GM12892 (cell line): ENCODE measurements around the gene SH2D7.

Experiments used
- DNase-seq: peaks from one replicate; pipeline ENCODE4 v3.0.0; 2011; ENCODE audit not compliant: insufficient read length
- FAIRE-seq: peaks from 2 replicates; lab custom pipeline; 2011; peaks lifted over from hg19 to GRCh38; lab: Jason Lieb, UNC
- POLR2A ChIP-seq: IDR thresholded peaks from 2 replicates; pipeline ENCODE4 v1.6.1; 2011; ENCODE audit warnings: low read depth, low read length, control low read depth
- POLR2AphosphoS5 ChIP-seq: IDR thresholded peaks from 2 replicates; pipeline ENCODE4 v1.6.1; 2011; ENCODE audit warnings: low read depth, low read length, control low read depth
- TAF1 ChIP-seq: IDR thresholded peaks from 2 replicates; pipeline ENCODE4 v1.6.1; 2011; ENCODE audit warnings: low read depth, mild to moderate bottlenecking, control low read depth, low read length, borderline replicate concordance

SH2D7 gene

GRCh38 chr15:78063970-78064385 is 28.4 kb upstream of the SH2D7 start:
- TF ChIP-seq TAF1 (no peak), POLR2AphosphoS5 (no peak), POLR2A (no peak)
- FAIRE-seq (no peak), DNase-seq (no peak)

GRCh38 chr15:78064544-78064943 is 27.8 kb upstream of the SH2D7 start:
- TF ChIP-seq POLR2AphosphoS5 (no peak), POLR2A (no peak), TAF1 (no peak)
- FAIRE-seq (no peak), DNase-seq (no peak)

- DNase-seq, result no peak
- no peak for TF ChIP-seq POLR2A
- peak; percentile 77 for FAIRE-seq
Measured at GRCh38 chr15:78065284-78065872, 27.0 kb upstream of the SH2D7 start.

GRCh38 chr15:78065973-78066946 is 26.1 kb upstream of the SH2D7 start:
- peak; percentile 88 for FAIRE-seq
- DNase-seq, result no peak
- TF ChIP-seq POLR2A, result peak; percentile 52; the same call in 1 of the 2 replicates
- TF ChIP-seq POLR2AphosphoS5, result peak; percentile 65; the same call in 1 of the 2 replicates
- peak; percentile 49; the same call in 1 of the 2 replicates for TF ChIP-seq TAF1

- FAIRE-seq, result no peak
- no peak for DNase-seq
Measured at GRCh38 chr15:78067328-78068228, 24.8 kb upstream of the SH2D7 start.

GRCh38 chr15:78069052-78069414 is 23.3 kb upstream of the SH2D7 start:
- TF ChIP-seq POLR2A (no peak), POLR2AphosphoS5 (no peak), TAF1 (no peak)
- FAIRE-seq (no peak), DNase-seq (no peak)

More at GRCh38 chr15:78067328-78068228, 24.8 kb upstream of the SH2D7 start:
- no peak for TF ChIP-seq TAF1
- TF ChIP-seq POLR2AphosphoS5, result no peak
- TF ChIP-seq POLR2A, result no peak

GRCh38 chr15:78069462-78070029 is 22.8 kb upstream of the SH2D7 start:
- no peak for DNase-seq
- no peak for TF ChIP-seq POLR2A
- no peak for FAIRE-seq

GRCh38 chr15:78070049-78070700 is 22.2 kb upstream of the SH2D7 start:
- FAIRE-seq (peak; percentile 60), DNase-seq (no peak)
- TF ChIP-seq TAF1, result no peak
- no peak for TF ChIP-seq POLR2A
- TF ChIP-seq POLR2AphosphoS5, result no peak

- FAIRE-seq, result no peak
Measured at GRCh38 chr15:78071383-78071782, 21.0 kb upstream of the SH2D7 start.

GRCh38 chr15:78072080-78072892 is 20.1 kb upstream of the SH2D7 start:
- FAIRE-seq (no peak), DNase-seq (no peak)
- no peak for TF ChIP-seq POLR2A
- TF ChIP-seq TAF1, result no peak
- TF ChIP-seq POLR2AphosphoS5, result no peak

More at GRCh38 chr15:78071383-78071782, 21.0 kb upstream of the SH2D7 start:
- no peak for DNase-seq
- TF ChIP-seq POLR2AphosphoS5 (no peak), TAF1 (no peak), POLR2A (no peak)
